H1 (cell line): ENCODE results near the gene SLC22A9. TPM values are rescaled to one million over a fixed set of nuclear protein-coding genes. Genes with fewer than 3 reads are reported as not detected.

Source experiments
- EGR1 ChIP-seq: IDR thresholded peaks from 2 replicates; pipeline ENCODE4 v1.6.1; 2011; ENCODE audit warnings: low read depth, low read length, borderline replicate concordance
- FOSL1 ChIP-seq: IDR thresholded peaks from 2 replicates; pipeline ENCODE4 v1.6.1; 2011; ENCODE audit warnings: mild to moderate bottlenecking, low read depth, low read length, moderate library complexity; ENCODE audit not compliant: insufficient read depth
- GABPA ChIP-seq: IDR thresholded peaks from 2 replicates; pipeline ENCODE4 v1.6.1; 2011; ENCODE audit warnings: mild to moderate bottlenecking, low read length, moderate library complexity, borderline replicate concordance; ENCODE audit not compliant: insufficient read depth
- KDM4A ChIP-seq: IDR thresholded peaks from one replicate; pipeline ENCODE4 v1.7.1; 2012; ENCODE audit warnings: low read depth, mild to moderate bottlenecking, moderate library complexity, low read length, inconsistent platforms; ENCODE audit not compliant: severe bottlenecking
- RBBP5 ChIP-seq: IDR thresholded peaks from 2 replicates; pipeline ENCODE4 v1.7.1; 2012; ENCODE audit warnings: low read depth, mild to moderate bottlenecking, inconsistent platforms, low read length, moderate library complexity, borderline replicate concordance
- RNF2 ChIP-seq: fragments of 200-900, 300-1000 bp; sonication (generic); IDR thresholded peaks from 2 replicates; pipeline ENCODE4 v1.7.1; 2016; ENCODE audit warnings: borderline replicate concordance, low read depth, mild to moderate bottlenecking, antibody characterized with exemption, low read length; ENCODE audit not compliant: poor library complexity, severe bottlenecking; ENCODE audit errors: missing control alignments
- SRF ChIP-seq: IDR thresholded peaks from 2 replicates; pipeline ENCODE4 v1.6.1; 2011; ENCODE audit warnings: mild to moderate bottlenecking, low read depth, low read length, moderate library complexity
- SUZ12 ChIP-seq: fragments of 200-600 bp; sonication (generic); IDR thresholded peaks from 2 replicates; pipeline ENCODE4 v1.6.1; 2012; ENCODE audit warnings: mild to moderate bottlenecking, inconsistent platforms, low read length, moderate library complexity, mixed read lengths
- YY1 ChIP-seq: IDR thresholded peaks from 2 replicates; pipeline ENCODE4 v1.6.1; 2011; ENCODE audit warnings: low read depth, mild to moderate bottlenecking, low read length
- polyA plus RNA-seq, 7 experiments: library from polyadenylated mRNA; depleted of rRNA in 3 of 7; stranded (reverse) in 5 of 7; unstranded in 2 of 7; fragments of >200 nt in 5 of 7; fragments of 200-250 nt in 2 of 7; gene quantifications; 1 replicate in 5 of 7; 2 replicates in 1 of 7; 4 replicates in 1 of 7; pipeline versions ENCODE4 v1.2.1 to v1.2.3, GENCODE V29; 2011 to 2013; ENCODE audit warnings: missing spikeins in 2 of 7, mixed read lengths in 2 of 7
- total RNA-seq: library from RNA; stranded (reverse); fragmentation: NEBNext Ultra II Directional; extraction: Animal tissue kit (Norgen Biotek cat#: 25700); gene quantifications from 2 replicates; pipeline ENCODE4 v1.2.1, GENCODE V29; 2021
- TF ChIP-seq, protein P1 (sequence below): fragments of 300-600 bp; sonication (generic); IDR thresholded peaks from 2 replicates; pipeline ENCODE4 v1.7.1; 2012; ENCODE audit warnings: low read length, moderate library complexity, mild to moderate bottlenecking, inconsistent platforms; ENCODE audit not compliant: insufficient replicate concordance

SLC22A9 gene
- total and polyA plus RNA-seq, 2 of the 8 experiments (the other 6 are each of a cell fraction or from before 2014, with no cell fraction given): not detected

DNA sequence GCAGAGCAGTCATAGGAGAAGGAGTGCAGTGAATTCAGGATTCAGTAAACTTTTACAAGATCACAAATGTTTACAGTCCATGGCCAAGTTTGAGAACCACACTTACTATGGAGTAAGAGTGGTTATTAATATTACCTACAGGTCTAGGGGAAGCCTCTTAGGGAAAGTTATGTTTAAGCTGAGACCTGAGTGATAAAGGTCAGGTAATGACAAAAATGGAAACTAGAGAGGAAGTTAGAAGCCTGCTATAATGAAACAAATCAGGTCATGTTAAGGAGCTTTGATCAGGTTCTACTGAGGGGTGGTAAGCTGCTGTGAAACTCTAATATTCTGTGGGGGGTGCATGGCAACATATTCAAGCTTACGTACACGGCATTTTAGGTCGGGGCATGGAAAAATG is 32.5 kb upstream of the SLC22A9 start (continued):
- TF ChIP-seq, protein P1, sequence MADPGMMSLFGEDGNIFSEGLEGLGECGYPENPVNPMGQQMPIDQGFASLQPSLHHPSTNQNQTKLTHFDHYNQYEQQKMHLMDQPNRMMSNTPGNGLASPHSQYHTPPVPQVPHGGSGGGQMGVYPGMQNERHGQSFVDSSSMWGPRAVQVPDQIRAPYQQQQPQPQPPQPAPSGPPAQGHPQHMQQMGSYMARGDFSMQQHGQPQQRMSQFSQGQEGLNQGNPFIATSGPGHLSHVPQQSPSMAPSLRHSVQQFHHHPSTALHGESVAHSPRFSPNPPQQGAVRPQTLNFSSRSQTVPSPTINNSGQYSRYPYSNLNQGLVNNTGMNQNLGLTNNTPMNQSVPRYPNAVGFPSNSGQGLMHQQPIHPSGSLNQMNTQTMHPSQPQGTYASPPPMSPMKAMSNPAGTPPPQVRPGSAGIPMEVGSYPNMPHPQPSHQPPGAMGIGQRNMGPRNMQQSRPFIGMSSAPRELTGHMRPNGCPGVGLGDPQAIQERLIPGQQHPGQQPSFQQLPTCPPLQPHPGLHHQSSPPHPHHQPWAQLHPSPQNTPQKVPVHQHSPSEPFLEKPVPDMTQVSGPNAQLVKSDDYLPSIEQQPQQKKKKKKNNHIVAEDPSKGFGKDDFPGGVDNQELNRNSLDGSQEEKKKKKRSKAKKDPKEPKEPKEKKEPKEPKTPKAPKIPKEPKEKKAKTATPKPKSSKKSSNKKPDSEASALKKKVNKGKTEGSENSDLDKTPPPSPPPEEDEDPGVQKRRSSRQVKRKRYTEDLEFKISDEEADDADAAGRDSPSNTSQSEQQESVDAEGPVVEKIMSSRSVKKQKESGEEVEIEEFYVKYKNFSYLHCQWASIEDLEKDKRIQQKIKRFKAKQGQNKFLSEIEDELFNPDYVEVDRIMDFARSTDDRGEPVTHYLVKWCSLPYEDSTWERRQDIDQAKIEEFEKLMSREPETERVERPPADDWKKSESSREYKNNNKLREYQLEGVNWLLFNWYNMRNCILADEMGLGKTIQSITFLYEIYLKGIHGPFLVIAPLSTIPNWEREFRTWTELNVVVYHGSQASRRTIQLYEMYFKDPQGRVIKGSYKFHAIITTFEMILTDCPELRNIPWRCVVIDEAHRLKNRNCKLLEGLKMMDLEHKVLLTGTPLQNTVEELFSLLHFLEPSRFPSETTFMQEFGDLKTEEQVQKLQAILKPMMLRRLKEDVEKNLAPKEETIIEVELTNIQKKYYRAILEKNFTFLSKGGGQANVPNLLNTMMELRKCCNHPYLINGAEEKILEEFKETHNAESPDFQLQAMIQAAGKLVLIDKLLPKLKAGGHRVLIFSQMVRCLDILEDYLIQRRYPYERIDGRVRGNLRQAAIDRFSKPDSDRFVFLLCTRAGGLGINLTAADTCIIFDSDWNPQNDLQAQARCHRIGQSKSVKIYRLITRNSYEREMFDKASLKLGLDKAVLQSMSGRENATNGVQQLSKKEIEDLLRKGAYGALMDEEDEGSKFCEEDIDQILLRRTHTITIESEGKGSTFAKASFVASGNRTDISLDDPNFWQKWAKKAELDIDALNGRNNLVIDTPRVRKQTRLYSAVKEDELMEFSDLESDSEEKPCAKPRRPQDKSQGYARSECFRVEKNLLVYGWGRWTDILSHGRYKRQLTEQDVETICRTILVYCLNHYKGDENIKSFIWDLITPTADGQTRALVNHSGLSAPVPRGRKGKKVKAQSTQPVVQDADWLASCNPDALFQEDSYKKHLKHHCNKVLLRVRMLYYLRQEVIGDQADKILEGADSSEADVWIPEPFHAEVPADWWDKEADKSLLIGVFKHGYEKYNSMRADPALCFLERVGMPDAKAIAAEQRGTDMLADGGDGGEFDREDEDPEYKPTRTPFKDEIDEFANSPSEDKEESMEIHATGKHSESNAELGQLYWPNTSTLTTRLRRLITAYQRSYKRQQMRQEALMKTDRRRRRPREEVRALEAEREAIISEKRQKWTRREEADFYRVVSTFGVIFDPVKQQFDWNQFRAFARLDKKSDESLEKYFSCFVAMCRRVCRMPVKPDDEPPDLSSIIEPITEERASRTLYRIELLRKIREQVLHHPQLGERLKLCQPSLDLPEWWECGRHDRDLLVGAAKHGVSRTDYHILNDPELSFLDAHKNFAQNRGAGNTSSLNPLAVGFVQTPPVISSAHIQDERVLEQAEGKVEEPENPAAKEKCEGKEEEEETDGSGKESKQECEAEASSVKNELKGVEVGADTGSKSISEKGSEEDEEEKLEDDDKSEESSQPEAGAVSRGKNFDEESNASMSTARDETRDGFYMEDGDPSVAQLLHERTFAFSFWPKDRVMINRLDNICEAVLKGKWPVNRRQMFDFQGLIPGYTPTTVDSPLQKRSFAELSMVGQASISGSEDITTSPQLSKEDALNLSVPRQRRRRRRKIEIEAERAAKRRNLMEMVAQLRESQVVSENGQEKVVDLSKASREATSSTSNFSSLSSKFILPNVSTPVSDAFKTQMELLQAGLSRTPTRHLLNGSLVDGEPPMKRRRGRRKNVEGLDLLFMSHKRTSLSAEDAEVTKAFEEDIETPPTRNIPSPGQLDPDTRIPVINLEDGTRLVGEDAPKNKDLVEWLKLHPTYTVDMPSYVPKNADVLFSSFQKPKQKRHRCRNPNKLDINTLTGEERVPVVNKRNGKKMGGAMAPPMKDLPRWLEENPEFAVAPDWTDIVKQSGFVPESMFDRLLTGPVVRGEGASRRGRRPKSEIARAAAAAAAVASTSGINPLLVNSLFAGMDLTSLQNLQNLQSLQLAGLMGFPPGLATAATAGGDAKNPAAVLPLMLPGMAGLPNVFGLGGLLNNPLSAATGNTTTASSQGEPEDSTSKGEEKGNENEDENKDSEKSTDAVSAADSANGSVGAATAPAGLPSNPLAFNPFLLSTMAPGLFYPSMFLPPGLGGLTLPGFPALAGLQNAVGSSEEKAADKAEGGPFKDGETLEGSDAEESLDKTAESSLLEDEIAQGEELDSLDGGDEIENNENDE: no peak
- TF ChIP-seq RBBP5 (no peak), YY1 (no peak), SRF (no peak), EGR1 (no peak), KDM4A (no peak), SUZ12 (no peak), GABPA (no peak), FOSL1 (no peak), RNF2 (no peak)
